HG03196 (cell line): ENCODE results near the gene VEZF1.

Experiments used
- ATAC-seq: cut with Tn5 transposase; IDR thresholded peaks from one replicate; pipeline ENCODE4 v1.9.1; 2021; ENCODE audit not compliant: unreplicated experiment

The VEZF1 gene

GRCh38 chr17:57930239-57930638, 57.8 kb downstream of the VEZF1 start:
- no peak for ATAC-seq

GRCh38 chr17:57929386-57929785, 58.7 kb downstream of the VEZF1 start:
- ATAC-seq = no peak

GRCh38 chr17:57928928-57929327, 59.1 kb downstream of the VEZF1 start:
- no peak for ATAC-seq

GRCh38 chr17:57927048-57927723, 60.9 kb downstream of the VEZF1 start:
- no peak for ATAC-seq

DNA sequence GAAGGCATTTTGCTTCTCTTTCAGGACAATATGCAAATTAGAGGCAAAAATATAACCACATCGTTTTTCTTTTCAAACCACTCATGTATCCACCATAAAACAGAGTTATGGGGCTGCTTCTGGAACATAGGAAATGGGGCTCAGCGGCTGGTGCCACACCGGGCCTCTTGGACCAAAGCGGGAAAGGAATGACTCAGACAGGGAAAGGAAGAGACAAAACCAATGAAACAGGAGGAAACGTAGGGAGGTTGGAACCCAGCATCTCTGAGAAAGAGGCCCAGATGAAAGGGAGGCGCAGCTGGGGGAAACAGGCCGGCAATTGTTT, 61.4 kb downstream of the VEZF1 start:
- no peak for ATAC-seq

GRCh38 chr17:57925361-57925990, 62.6 kb downstream of the VEZF1 start:
- no peak for ATAC-seq

DNA sequence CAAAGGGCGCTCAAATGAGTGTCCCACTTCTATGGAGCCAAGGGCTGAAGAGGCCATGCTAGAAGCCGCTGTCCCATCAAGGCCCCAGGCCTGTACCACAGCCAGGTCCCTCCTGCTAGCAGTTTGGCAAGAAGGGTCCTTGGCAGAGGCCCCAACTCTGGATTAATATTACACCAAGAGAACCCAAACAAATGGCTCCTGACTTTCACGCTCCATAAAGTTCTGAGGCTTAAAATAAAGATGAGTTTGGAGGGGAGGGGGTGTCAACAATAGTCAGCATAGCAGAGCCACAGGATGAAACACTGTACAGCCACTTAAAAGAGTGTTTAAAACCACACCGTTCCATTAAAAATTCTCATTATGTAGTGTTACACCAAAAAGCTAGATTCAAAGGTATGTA, 63.4 kb downstream of the VEZF1 start:
- ATAC-seq = no peak
